DOHH2 (cell line): Measurements from ENCODE around the gene NIT1.

Source experiments
- H3F3A ChIP-seq: fragments of 200-600 bp; sonication (generic), shearing (Covaris generic); 2 replicates; pipeline ENCODE4 v1.6.0; 2016; ENCODE audit warnings: antibody characterized with exemption, mild to moderate bottlenecking; ENCODE audit not compliant: control insufficient read depth, insufficient read depth
- H3K27ac ChIP-seq: fragments of 200-600 bp; sonication (generic); 2 replicates; pipeline ENCODE4 v1.5.1; 2014; ENCODE audit warnings: low read depth, mild to moderate bottlenecking, low read length, moderate library complexity
- H3K27me3 ChIP-seq: fragments of 200-600 bp; sonication (generic); 2 replicates; pipeline ENCODE4 v1.6.1; 2014; ENCODE audit warnings: mild to moderate bottlenecking, low read length, mixed read lengths; ENCODE audit not compliant: control insufficient read depth
- H3K36me3 ChIP-seq: fragments of 200-600 bp; sonication (generic); 2 replicates; pipeline ENCODE4 v1.6.1; 2014; ENCODE audit warnings: mild to moderate bottlenecking, low read length, moderate library complexity, mixed read lengths; ENCODE audit not compliant: control insufficient read depth
- H3K4me1 ChIP-seq: fragments of 200-600 bp; sonication (generic); 2 replicates; pipeline ENCODE4 v1.6.1; 2014; ENCODE audit warnings: mild to moderate bottlenecking, low read length, mixed read lengths; ENCODE audit not compliant: control insufficient read depth
- H3K4me2 ChIP-seq: fragments of 200-600 bp; sonication (generic); 2 replicates; pipeline ENCODE4 v1.6.0; 2014; ENCODE audit warnings: mild to moderate bottlenecking, low read length, moderate library complexity
- H3K4me3 ChIP-seq: fragments of 200-600 bp; sonication (generic); 2 replicates; pipeline ENCODE4 v1.5.1; 2014; ENCODE audit warnings: mild to moderate bottlenecking, low read length, mixed read lengths
- H3K79me2 ChIP-seq: fragments of 200-600 bp; sonication (generic); 2 replicates; pipeline ENCODE4 v1.6.1; 2014; ENCODE audit warnings: mild to moderate bottlenecking, low read length, mixed read lengths; ENCODE audit not compliant: control insufficient read depth
- H3K9me2 ChIP-seq: fragments of 200-600 bp; sonication (generic); replicated peaks from 2 replicates; pipeline ENCODE4 v1.6.1; 2014; ENCODE audit warnings: mild to moderate bottlenecking, low read length, mixed read lengths; ENCODE audit not compliant: control insufficient read depth
- H3K9me3 ChIP-seq: fragments of 200-600 bp; sonication (generic); 2 replicates; pipeline ENCODE4 v1.6.1; 2014; ENCODE audit warnings: antibody characterized with exemption, low read length, mixed read lengths; ENCODE audit not compliant: control insufficient read depth, insufficient read depth
- H4K20me1 ChIP-seq: fragments of 200-600 bp; sonication (generic); 2 replicates; pipeline ENCODE4 v1.6.0; 2014; ENCODE audit warnings: low read depth, mild to moderate bottlenecking, antibody characterized with exemption, low read length, moderate library complexity; ENCODE audit not compliant: control insufficient read depth, insufficient read depth
- EZH2phosphoT487 ChIP-seq: fragments of 200-600 bp; sonication (generic); IDR thresholded peaks from 2 replicates; pipeline ENCODE4 v1.6.1; 2017; ENCODE audit warnings: borderline replicate concordance, mild to moderate bottlenecking, antibody characterized with exemption, low read length, moderate library complexity, mixed read lengths
- TF ChIP-seq, protein P1 (sequence below): fragments of 200-600 bp; sonication (generic); IDR thresholded peaks from one replicate; pipeline ENCODE4 v1.5.1; 2014; ENCODE audit warnings: antibody characterized with exemption, mild to moderate bottlenecking, low read depth, low read length; ENCODE audit not compliant: poor library complexity, severe bottlenecking

Gene NIT1

DNA sequence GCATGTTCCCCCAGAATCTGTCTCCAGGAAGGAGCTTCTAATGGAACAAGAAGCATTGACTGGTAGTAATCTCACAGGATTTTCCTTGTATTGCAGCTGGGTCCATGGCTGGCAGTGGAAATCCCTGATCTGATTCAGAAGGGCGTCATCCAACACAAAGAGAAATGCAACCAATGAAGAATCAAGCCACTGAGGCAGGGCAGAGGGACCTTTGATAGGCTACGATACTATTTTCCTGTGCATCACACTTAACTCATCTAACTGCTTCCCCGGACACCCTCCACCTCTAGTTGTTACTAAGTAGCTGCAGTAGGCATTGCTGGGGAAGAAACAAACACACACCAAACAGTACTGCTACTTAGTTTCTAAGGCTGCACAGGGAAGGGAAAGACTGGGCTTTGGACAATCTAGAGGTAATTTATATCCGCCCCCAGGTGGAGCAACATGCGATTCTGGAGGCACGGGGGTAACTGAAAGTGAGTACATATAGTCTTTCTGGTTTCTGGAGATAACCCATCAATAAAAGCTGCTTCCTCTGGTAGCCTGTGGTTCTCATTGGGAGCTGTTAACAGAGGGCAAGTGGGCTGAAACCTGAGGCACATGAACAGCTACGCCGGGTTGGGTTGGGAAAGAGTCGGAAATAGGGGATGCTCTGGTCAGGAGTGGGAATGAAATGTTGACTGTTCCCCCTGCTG is 40.6 kb downstream of the NIT1 start:
- H3K27ac ChIP-seq, result no peak overlapping the region
- no peaks in the 10 kb centered on the region for H4K20me1 ChIP-seq
- peak overlapping the region; percentile 81 for H3K4me3 ChIP-seq
- peak overlapping the region; percentile 69 for H3K4me2 ChIP-seq
- H3K9me3 ChIP-seq, result no peaks in the 10 kb centered on the region
- peaks cover 47% of the 10 kb centered on the region for H3K36me3 ChIP-seq
- peaks cover 16% of the 10 kb centered on the region for H3F3A ChIP-seq
- TF ChIP-seq EZH2phosphoT487, result no peak
- TF ChIP-seq, protein P1, sequence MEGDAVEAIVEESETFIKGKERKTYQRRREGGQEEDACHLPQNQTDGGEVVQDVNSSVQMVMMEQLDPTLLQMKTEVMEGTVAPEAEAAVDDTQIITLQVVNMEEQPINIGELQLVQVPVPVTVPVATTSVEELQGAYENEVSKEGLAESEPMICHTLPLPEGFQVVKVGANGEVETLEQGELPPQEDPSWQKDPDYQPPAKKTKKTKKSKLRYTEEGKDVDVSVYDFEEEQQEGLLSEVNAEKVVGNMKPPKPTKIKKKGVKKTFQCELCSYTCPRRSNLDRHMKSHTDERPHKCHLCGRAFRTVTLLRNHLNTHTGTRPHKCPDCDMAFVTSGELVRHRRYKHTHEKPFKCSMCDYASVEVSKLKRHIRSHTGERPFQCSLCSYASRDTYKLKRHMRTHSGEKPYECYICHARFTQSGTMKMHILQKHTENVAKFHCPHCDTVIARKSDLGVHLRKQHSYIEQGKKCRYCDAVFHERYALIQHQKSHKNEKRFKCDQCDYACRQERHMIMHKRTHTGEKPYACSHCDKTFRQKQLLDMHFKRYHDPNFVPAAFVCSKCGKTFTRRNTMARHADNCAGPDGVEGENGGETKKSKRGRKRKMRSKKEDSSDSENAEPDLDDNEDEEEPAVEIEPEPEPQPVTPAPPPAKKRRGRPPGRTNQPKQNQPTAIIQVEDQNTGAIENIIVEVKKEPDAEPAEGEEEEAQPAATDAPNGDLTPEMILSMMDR, result no peak
- H3K27me3 ChIP-seq, result no peaks in the 10 kb centered on the region
- peaks cover 33% of the 10 kb centered on the region for H3K79me2 ChIP-seq
- peaks cover 28% of the 10 kb centered on the region for H3K4me1 ChIP-seq
- no peaks in the 10 kb centered on the region for H3K9me2 ChIP-seq

GRCh38 chr1:161159087-161159912 is 41.4 kb downstream of the NIT1 start, which contains the start of gene USP21:
USP21 (plus strand) TSS chr1:161159500; CDS start chr1:161160641, 1,141 bp downstream.
- Histone ChIP-seq H3K4me2 (peak within 1 kb of the TSS; percentile 69), H3K4me3 (peak within 1 kb of the TSS; percentile 81), H3K27ac (peak within 1 kb of the TSS; percentile 43), H4K20me1 (no peaks in the 10 kb centered on the region), H3K79me2 (peaks cover 30% of the 10 kb centered on the region), H3F3A (peaks cover 16% of the 10 kb centered on the region), H3K36me3 (peaks cover 55% of the 10 kb centered on the region), H3K4me1 (peaks cover 28% of the 10 kb centered on the region), H3K9me3 (no peaks in the 10 kb centered on the region), H3K9me2 (no peaks in the 10 kb centered on the region), H3K27me3 (no peaks in the 10 kb centered on the region)
- TF ChIP-seq, protein P1, result peak; percentile 49
- no peak for TF ChIP-seq EZH2phosphoT487

- TF ChIP-seq, protein P1, result no peak
- TF ChIP-seq EZH2phosphoT487, result no peak
- Histone ChIP-seq H3F3A (peaks cover 15% of the 10 kb centered on the region), H3K9me3 (no peaks in the 10 kb centered on the region), H3K4me2 (peak overlapping the region; percentile 69), H4K20me1 (no peaks in the 10 kb centered on the region), H3K27me3 (no peaks in the 10 kb centered on the region), H3K36me3 (peaks cover 59% of the 10 kb centered on the region), H3K9me2 (no peaks in the 10 kb centered on the region), H3K27ac (peak overlapping the region; percentile 43; the same call in 1 of the 2 replicates), H3K79me2 (peaks cover 24% of the 10 kb centered on the region), H3K4me1 (peaks cover 27% of the 10 kb centered on the region), H3K4me3 (peak overlapping the region; percentile 81)
Measured at GRCh38 chr1:161159913-161160243, 42.0 kb downstream of the NIT1 start.
